ENCODE measurements around the gene UPF1. TPM values are rescaled to one million over a fixed set of nuclear protein-coding genes. Genes with fewer than 3 reads are reported as not detected.

The UPF1 gene
- total RNA-seq, 1 experiment from 2014 or later = 111 TPM

DNA sequence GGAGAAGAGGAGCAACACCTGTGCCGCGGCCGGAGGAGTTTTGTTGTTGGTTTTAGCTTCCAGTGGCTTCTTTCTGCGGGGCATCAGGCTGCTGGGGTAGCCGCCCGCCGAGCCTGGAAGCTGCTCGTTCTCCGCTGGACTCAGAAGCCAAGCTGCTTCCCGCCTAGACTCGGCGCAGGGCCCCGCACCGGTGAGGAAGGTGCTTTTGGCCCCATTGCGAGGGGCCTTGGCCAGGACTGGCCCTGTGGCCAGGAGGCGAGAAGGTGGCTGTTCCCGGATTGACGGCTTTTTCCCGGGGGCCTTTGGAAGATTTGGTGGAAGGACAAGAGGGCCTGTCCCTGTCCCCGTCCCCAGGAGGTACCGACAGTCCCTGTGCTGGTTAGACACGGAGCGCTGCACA lies 35.4 kb downstream of the UPF1 start:
- no peak for DNase-seq (ENCODE audit: low spot score)
- in situ Hi-C loops (cut with HindIII; ENCODE audit: low sequenced_read_pairs) = no loop called here

DNA sequence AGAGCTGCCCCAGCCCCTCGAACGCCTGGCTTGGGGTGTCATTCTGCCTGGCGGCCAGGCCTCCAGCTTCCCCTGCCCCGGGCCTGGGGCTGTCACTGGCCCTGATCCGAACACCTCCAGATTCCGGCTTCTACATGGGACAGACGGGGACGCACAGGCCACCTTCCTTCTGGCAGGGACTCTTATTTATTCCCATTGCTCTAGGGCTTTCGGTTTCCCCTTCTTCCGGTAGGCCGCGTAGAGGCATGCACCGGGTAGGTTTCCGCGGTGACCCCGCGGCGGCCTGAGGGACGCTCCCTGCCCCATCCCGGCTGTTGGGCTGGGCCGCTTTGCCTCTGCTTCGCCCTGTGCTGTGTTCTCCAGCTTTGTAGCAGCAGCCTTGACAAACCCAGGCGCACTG lies 36.0 kb downstream of the UPF1 start:
- DNase-seq (ENCODE audit: low spot score) = no peak
- in situ Hi-C loops (cut with HindIII; ENCODE audit: low sequenced_read_pairs) = no loop called here

DNA sequence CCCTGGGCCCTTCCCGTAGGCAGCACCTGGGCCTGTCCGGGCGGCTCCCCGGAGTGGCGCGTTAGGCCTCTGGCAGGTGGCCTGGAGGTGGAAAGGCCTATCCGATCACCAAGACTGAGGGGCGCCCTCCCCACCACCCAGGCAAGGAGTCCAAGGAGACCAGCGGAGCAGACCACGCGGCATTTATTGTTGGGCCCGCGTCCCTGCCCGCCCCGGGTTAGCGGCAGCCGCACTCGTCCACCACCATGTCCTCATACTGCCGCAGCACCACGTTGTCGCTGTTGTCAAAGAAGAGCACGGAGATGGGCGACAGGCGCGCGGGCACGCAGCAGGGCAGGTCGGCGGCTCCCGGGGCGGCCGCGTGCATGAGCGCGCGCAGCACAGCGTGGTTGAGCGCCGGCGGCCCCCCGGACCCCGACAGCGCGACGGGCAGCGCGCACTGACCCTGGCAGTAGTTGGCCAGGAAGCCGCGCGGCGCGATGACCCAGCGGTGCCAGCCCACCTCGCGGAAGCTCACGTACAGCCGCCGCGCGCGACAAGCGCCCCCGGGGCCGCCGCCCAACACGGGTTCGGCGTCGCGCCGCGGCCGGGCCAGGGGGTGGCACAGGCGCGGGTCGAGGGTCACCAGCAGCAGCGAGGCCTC lies 36.7 kb downstream of the UPF1 start:
- peak; percentile 60 for DNase-seq (ENCODE audit: low spot score)
- in situ Hi-C loops (cut with HindIII; ENCODE audit: low sequenced_read_pairs) = no loop called here

DNA sequence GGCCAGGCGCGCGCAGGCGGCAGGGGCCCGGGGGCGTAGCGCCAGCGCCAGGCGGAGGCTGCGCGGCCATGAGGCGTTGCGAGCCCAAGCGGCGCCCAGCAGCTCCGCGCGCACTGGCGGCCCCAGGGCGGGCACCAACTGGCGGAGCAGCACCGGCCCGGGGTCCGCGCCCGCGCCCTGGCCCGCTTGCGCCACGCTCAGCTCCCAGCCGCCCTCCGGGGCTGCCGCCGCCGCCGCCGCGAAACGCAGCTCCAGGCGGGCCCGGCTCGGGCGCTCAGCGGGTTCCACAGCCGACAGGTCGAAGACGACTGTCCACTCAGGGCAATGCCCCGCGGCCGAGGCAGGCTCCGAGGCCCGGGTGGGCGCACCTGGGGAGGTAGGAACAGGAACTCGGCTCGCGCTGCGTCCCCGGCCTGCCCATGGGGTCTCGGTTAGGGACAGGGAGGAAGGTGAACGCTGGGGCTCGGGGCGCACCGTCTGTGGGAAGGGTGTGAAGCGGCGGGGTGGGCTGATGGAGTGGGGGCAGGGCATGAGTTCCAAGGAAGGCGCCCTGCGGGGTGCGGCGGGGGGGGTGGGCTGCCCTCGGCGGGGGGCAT lies 37.4 kb downstream of the UPF1 start:
- DNase-seq (ENCODE audit: low spot score) = no peak
- in situ Hi-C loops (cut with HindIII; ENCODE audit: low sequenced_read_pairs) = no loop called here

DNA sequence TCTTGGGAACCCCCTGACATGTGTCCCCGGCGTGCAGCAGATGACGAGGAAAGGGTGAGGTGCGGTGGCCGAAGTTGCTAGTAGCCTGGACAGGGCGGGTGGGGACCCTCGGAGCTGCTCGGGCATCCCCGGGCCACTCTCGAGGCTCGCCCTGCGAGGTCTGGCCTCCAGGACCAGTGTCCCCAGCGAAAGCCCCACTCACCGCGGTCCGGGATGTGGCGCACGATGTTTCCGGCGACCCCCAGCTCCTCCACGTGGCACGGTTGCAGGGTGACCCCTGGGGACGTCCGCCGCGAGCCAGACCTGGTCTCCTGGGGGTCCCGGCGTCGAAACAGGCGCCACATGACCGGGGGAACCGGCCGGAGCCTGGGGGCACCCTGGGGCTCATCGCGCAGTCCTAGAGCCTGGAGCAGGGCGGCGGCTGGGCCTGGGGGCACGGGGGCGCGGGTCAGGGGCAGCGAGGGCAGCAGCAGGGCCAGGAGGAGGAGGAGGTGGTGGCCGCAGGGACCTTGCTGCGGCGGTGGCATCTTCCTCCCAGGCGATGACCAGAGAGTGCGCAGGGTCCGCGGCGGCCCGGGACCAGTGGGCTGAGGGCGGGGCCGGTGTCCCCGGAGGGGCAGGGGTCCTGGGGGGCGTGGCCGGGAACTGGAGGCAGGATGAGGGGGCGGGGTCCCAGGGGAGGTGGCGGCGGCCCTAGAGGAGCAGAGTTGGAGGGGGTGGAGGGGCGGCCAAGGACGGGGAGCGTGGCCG lies 38.2 kb downstream of the UPF1 start:
- in situ Hi-C loops (cut with HindIII; ENCODE audit: low sequenced_read_pairs) = no loop called here
- DNase-seq (ENCODE audit: low spot score) = no peak

DNA sequence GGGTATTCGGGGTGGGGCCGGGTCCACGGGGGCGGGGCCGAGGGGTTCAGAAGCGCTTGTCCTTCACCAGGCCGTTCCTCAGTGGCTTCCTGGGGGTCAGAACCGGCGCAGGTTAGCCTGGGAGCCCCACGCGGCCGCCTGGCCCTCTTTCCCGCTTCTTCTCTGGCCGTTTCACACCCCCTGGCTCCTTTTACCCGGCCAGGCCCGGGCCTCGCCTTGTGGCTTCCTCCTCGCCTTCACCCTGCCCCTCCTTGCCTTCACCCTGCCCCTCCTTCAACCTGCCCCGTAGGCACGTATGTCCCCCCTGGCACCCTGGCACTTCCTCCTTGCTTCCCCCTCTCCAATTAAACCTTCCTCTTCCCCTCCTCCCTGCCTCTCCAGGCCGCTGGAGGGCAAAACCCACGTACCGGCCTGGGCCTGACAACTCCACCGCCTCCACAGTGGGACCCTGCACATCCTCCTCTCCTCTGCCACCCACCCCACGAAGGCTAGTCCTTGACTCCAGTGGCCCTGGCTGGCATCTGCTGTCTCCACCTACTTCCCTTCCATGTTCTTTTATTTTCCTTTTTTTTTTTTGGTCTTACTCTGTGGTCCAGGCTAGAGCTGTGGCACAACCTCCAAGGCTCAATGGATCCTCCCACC lies 38.9 kb downstream of the UPF1 start:
- in situ Hi-C loops (cut with HindIII; ENCODE audit: low sequenced_read_pairs) = no loop called here
- DNase-seq (ENCODE audit: low spot score) = no peak

DNA sequence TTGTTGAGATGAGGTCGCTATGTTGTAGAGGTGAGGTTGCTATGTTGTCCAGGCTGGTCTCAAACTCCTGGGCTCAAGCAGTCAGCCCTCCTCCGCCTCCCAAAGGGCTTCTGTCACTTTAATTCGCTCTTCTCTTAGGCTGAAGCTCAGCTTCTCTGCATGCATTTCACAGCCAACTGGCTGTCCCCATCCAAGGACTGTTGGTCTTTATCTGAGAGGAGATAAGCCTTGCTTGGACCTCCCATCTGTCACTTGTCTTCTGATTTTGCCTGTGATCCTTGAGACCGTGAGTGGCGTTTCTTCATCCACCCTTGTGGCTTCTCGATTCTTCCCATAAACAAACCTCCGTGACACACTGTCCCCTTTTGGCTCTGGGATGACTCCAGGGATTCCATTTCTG lies 39.8 kb downstream of the UPF1 start:
- in situ Hi-C loops (cut with HindIII; ENCODE audit: low sequenced_read_pairs) = no loop called here

DNA sequence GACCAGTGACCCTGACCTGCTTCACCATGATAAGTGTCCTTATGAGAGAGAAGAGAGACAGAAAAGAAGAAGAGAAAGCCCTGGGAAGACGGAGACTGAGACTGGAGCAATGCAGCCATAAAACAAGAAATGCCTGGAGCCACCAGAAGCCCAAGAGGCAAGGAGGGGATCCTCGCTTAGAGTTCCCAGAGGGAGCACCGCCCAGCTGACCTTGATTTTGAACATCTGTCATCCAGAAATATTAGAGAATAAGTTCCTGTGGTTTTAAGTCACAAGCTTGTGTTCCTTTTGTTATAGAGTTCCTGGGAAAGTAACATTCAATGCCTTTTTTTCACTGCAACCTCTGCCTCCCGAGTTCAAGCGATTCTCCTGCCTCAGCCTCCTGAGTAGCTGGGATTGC lies 44.0 kb downstream of the UPF1 start:
- in situ Hi-C loops (cut with HindIII; ENCODE audit: low sequenced_read_pairs) = no loop called here

More for the DNA sequence above, 39.8 kb downstream of the UPF1 start:
- DNase-seq (ENCODE audit: low spot score) = peak; percentile 62

DNA sequence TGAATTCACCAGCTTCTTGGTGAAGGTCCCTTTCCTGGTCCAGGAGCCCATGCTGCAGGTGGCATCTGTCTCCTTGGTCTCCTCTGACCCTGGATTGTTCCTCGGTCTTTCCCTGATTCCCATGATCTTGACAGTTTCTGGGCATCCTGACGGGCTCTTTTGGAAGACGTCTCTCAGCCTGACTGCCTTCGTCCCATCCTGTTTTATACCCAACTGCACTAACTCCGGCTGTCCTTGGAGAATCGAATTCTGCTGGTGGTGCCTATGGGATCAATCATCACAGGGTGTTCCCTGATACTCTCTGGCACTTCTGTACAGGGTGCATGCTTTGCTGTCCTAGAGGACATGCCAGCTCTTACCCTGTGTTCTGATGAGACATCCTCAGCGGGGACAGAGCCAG lies 45.1 kb downstream of the UPF1 start:
- DNase-seq (ENCODE audit: low spot score) = no peak
- in situ Hi-C loops (cut with HindIII; ENCODE audit: low sequenced_read_pairs) = no loop called here

More for the DNA sequence above, 44.0 kb downstream of the UPF1 start:
- DNase-seq (ENCODE audit: low spot score) = no peak

DNA sequence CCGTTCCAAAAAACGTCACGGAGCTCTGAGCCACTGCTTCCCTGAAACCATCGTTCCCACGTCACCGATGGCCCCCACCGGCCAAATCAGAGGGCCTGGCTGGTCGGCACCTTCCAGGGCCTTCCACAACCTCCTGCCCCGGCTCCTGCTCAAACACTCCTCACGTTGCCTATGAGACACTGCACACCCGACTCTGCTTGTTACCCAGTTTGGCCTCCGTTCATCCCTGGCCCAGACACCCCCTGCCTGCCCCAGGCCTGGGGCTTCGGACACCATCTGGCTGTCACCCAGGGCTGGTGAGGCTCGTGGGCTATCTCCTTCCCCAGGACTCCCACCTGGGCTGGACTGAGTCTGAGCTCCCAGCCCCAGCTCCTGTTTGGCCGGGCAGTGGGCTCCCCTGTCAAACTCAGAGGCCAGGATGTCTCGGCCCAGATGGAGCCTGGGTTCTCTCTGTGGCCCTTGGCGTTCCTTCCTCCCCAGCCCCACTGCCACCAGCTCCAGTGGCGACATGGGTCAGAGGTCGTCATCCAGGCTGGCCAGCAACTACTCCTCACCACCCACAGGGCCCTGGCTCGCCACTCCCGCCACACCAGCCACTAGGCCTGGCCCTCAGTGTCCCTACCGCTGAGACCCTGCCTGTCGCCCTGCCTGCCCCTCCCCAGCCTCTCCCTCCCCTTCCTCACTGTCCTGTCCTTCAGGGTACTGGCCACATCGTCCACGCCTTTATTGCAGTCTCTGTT lies 46.5 kb downstream of the UPF1 start:
- in situ Hi-C loops (cut with HindIII; ENCODE audit: low sequenced_read_pairs) = no loop called here
- DNase-seq (ENCODE audit: low spot score) = no peak

DNA sequence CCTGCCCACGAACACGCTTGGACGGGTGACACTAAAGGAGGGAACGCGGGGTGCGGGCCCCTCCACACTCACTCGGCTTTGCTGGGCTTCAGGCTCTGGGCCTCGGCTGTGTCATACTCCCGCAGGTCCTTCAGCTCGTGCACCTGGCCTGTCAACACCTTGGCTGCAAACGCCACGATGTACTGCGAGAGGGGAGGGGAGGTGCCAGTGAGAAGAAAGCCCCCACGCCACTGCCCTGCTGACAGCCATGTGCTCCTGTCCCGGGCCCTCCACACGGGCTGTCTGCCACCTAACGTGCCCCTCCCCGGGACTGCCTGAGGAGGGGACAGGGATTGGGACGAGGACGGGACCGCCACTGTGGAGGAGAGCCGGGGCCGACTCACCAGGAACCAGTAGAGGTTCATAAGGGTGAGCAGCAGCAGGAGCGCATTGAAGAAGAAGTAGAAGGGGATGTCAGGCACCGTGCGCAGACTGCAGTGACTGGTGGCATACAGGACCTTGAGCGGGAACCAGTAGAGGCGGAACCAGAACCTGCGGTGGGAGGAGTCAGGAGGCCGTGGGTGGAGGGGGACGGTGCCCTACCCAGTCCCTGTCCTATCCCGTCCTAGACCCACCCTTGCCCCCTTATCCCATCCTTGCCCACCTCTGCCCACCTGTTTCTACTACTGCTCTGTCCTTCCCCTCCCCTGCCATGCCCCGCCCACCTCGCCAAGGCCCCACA lies 47.3 kb downstream of the UPF1 start:
- DNase-seq (ENCODE audit: low spot score) = no peak
- in situ Hi-C loops (cut with HindIII; ENCODE audit: low sequenced_read_pairs) = no loop called here

DNA sequence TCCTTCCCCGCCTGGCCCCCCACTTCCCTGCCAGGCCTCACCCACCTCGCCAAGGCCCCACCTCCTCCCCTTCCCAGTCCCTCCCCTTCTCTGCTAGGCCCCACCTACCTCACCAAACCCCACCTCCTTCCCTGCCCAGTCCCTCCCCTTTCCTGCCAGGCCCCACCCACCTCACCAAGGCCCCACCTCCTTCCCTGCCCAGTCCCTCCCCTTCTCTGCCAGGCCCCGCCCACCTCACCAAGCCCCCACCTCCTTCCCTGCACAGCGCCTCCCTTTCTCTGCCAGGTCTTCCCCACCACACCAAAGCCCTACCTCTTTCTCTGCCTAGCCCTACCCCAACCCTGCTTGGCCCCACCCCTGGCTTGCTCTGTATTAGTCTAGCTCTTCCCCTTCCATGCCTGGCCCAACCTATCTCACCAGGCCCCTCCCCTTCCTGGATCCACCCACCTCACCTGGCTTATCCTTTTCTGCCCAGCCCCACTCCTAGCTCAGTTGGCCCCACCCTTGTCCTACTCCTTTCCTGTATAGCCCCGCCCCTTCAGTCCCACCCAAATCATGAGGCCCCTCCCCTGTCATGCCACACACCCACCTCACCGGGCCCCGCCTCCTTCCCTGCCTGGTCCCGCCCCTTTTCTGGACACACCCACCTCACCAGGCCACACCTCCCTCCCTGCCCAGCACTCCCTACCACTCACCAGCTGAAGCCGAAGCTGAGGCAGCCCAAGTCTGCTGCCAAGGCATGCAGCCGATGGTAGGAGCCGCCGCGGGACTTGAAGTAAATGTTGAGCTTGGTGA lies 48.0 kb downstream of the UPF1 start:
- in situ Hi-C loops (cut with HindIII; ENCODE audit: low sequenced_read_pairs) = no loop called here
- DNase-seq (ENCODE audit: low spot score) = no peak

DNA sequence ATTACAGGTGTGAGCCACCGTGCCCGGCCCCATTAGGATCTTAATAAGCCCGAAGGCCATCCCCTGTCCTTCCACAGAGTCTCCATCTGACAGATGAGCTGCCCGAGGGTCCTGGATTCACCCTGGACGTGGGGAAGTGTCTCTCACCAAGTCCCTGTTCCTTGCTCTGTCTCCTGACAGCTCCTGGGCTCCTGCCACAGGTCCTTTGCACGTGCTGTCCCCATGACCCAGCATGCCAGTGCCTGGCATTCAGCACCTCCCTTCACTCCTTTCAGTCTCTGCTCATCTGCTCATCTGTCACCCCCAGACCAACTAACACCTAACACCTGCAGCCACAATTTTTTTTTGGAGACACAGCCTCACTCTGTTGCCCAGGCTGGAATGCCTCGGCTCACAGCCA lies 49.7 kb downstream of the UPF1 start:
- in situ Hi-C loops (cut with HindIII; ENCODE audit: low sequenced_read_pairs) = no loop called here
- no peak for DNase-seq (ENCODE audit: low spot score)

DNA sequence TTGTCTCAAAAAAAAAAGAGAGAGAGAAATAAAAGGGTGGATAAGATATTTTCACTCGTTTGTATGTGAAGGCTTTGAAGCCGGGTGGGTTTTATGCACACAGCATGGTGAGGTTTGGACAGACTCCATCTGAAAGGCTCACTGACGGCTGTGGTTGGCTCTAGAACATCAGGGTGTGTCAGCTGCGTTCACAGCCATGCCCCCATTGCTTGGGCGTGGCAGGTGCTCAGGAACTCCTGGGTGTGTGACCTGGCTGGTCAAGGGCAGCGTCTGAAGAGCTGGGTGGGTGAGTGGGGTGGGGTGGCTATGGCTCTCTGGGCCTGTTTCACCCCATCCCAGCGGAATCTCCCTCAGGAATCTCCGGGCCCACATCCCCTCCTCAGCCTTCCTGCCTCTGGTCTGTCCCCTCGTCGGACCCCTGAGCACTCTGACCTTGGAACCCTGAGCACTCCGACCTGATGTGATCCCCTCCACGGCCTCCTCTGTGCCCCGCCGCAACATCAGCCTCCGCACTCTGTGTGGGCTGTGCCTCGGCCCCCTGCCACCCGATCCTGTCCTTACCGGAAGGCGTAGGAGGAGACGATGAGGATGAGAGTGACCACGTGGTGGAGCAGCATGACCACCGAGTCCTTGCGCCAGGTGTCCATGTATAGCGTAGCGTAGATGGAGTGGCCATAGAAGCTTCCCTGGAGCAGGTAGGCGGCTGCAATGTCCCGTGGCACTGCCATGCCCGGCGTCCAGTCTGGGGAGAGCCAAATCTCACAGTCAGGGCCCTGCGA lies 52.0 kb downstream of the UPF1 start:
- DNase-seq (ENCODE audit: low spot score) = no peak

DNA sequence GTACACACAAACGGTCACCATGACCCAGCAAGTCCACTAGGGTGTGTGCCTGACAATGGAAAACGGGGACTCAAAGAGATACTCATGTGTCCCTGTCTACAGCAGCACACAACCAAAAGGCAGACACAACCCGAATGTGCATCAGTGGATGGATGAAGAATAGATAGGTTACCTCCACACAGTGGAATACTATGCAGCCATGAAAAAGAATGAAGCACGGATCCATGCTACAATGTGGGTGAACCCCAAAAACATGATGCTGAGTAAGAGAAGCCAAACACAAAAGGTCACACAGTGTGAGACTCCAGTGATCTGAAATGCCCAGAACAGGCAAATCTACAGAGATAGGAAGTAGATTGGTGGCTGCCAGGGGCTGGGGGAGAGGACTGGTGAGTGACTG lies 55.2 kb downstream of the UPF1 start:
- in situ Hi-C loops (cut with HindIII; ENCODE audit: low sequenced_read_pairs) = no loop called here
- DNase-seq (ENCODE audit: low spot score) = no peak

More for the DNA sequence above, 52.0 kb downstream of the UPF1 start:
- in situ Hi-C loops (cut with HindIII; ENCODE audit: low sequenced_read_pairs) = no loop called here

DNA sequence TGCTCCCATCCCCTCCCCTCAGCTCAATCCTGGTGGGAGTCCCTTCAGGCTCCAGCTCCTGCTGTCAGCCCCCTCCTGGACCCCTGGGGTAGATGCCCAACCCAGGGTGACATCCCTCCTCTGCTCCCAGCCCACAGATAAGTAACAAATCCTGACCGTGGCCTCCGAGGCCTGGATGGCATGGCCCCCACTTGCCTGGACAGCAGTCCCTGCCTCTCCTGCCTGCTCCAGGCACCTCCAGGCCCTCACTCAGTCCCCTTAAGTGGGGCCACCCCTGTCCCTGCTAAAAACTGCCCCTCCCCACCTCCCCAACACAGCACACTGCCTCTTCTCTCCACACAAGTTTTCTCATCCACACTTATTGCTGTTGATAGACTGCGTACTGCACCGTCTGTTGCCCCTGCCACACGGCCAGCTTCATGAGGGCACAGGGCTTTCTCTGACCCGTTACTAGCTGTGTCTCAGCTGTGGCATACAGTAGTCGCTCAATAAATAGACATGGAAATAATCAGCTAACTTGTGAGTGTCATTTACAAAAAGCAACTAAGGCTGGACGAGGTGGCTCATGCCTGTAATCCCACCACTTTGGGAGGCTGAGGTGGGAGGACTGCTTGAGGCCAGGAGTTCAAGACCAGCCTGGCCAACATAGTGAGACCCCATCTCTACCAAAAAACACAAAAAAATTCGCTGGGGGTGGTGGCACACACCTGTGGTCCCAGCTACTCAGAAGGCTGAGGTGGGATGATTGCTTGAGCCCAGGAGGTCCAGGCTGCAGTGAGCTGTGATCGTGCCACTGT lies 58.4 kb downstream of the UPF1 start:
- DNase-seq (ENCODE audit: low spot score) = no peak
- in situ Hi-C loops (cut with HindIII; ENCODE audit: low sequenced_read_pairs) = no loop called here

Measured in G401 (cell line).